HepG2 (cell line): Measurements from ENCODE around the gene TACC3. TPM values are rescaled to one million over a fixed set of nuclear protein-coding genes. Genes with fewer than 3 reads are reported as not detected.
A peak's percentile ranks its signal among the peaks of the same experiment; 100 is the strongest.

ENCODE experiments used
- ATAC-seq: fragments of 200-7000 bp; cut with Tn5 transposase; 3 replicates; pipeline ENCODE4 v1.9.1; 2020; ENCODE audit warnings: mild to moderate bottlenecking, moderate library complexity
- BruUV-seq: library from RNA; stranded (reverse); fragments of 400-500 nt; replicated peaks from 2 replicates; lab custom pipeline; 2021; lab: Mats Ljungman, UMichigan
- CTCF ChIA-PET: fragments of 300-600 bp; formaldehyde crosslinking; extraction: SDS; loops from one replicate; lab custom pipeline; 2021; ENCODE audit warnings: low total read pairs, inconsistent platforms, low intra/inter-chr PET ratio; lab: Yijun Ruan, JAX
- POLR2A ChIA-PET: fragments of 350-600 bp; sonication (Branson Sonifier 250); formaldehyde crosslinking; loops from one replicate; lab custom pipeline; 2020; ENCODE audit warnings: antibody characterized with exemption, inconsistent platforms; lab: Yijun Ruan, JAX
- DNase-seq: peaks from one replicate; pipeline ENCODE4 v3.0.0-alpha.2; 2015; ENCODE audit warnings: low spot score
- FAIRE-seq: peaks from 3 replicates; lab custom pipeline; 2011; peaks lifted over from hg19 to GRCh38; lab: Jason Lieb, UNC
- H2AFZ ChIP-seq: one replicate; pipeline ENCODE4 v1.6.1; 2011; ENCODE audit warnings: low read length, inconsistent platforms
- H3K27ac ChIP-seq: fragments of 300-600 bp; 3 replicates; pipeline ENCODE4 v1.8.0; 2011; ENCODE audit warnings: mixed run types, mild to moderate bottlenecking, mixed read lengths, low read length, inconsistent platforms; ENCODE audit not compliant: insufficient read depth; ENCODE audit errors: extremely low read length
- H3K27me3 ChIP-seq, 2 experiments: fragments of 200-600 bp in 1 of 2; 2 replicates in 1 of 2; 3 replicates in 1 of 2; pipeline versions ENCODE4 v1.6.0 to v1.8.0; 2011; ENCODE audit warnings: low read length in 2 of 2, mild to moderate bottlenecking in 2 of 2, moderate library complexity in 2 of 2, inconsistent platforms in 1 of 2; ENCODE audit not compliant: insufficient read depth in 2 of 2, control insufficient read depth in 1 of 2
- H3K36me3 ChIP-seq, 2 experiments: fragments of 200-600 bp in 1 of 2; replicated peaks in 1 of 2; 2 replicates in 1 of 2; 3 replicates in 1 of 2; pipeline versions ENCODE4 v1.5.1 to v1.8.0; 2011; ENCODE audit warnings: low read length in 2 of 2, inconsistent platforms in 1 of 2; ENCODE audit not compliant: insufficient read depth in 2 of 2, control insufficient read depth in 1 of 2
- H3K4me1 ChIP-seq: 2 replicates; pipeline ENCODE4 v1.5.1; 2012; ENCODE audit warnings: low read length, inconsistent platforms; ENCODE audit not compliant: insufficient read depth
- H3K4me2 ChIP-seq: 2 replicates; pipeline ENCODE4 v1.6.0; 2011; ENCODE audit warnings: low read depth, low read length, inconsistent platforms
- H3K4me3 ChIP-seq, 3 experiments: fragments of 200-600 bp in 1 of 3; sonication (generic), shearing (Covaris generic) in 1 of 3; replicated peaks in 1 of 3; 2 replicates each; pipeline ENCODE4 v1.5.1; 2011 to 2016; ENCODE audit warnings: low read length in 3 of 3, inconsistent platforms in 2 of 3, low read depth in 2 of 3, mild to moderate bottlenecking in 2 of 3, control low read depth in 1 of 3, mixed read lengths in 1 of 3; ENCODE audit not compliant: insufficient read depth in 1 of 3
- H3K79me2 ChIP-seq: one replicate; pipeline ENCODE4 v1.6.1; 2011; ENCODE audit warnings: low read length, inconsistent platforms; ENCODE audit not compliant: insufficient read depth
- H3K9ac ChIP-seq: 2 replicates; pipeline ENCODE4 v1.6.0; 2011; ENCODE audit warnings: mild to moderate bottlenecking, low read depth, low read length, inconsistent platforms; ENCODE audit not compliant: insufficient read depth
- H3K9me3 ChIP-seq: 2 replicates; pipeline ENCODE4 v1.5.1; 2012; ENCODE audit warnings: mild to moderate bottlenecking, low read length
- H4K20me1 ChIP-seq: 2 replicates; pipeline ENCODE4 v1.6.0; 2011; ENCODE audit warnings: inconsistent platforms, mild to moderate bottlenecking, low read length, moderate library complexity; ENCODE audit not compliant: insufficient read depth
- CREB1 ChIP-seq, 2 experiments: fragments of 450-650 bp in 1 of 2; IDR thresholded peaks; 2 replicates each; pipeline ENCODE4 v1.6.1; 2016 to 2017; ENCODE audit warnings: control low read depth in 1 of 2, mild to moderate bottlenecking in 1 of 2, missing compliant biosample characterization in 1 of 2, missing genetic modification characterization in 1 of 2
- GATA4 ChIP-seq: sonication (generic); IDR thresholded peaks from 2 replicates; pipeline ENCODE4 v1.6.1; 2016; ENCODE audit warnings: antibody characterized with exemption, low read depth, borderline replicate concordance
- JUND ChIP-seq: sonication (generic); formaldehyde crosslinking; IDR thresholded peaks from 2 replicates; pipeline ENCODE4 v1.8.0; 2022; ENCODE audit warnings: mild to moderate bottlenecking, missing genetic modification reagents
- MAFK ChIP-seq, 2 experiments: IDR thresholded peaks in 1 of 2; conservative IDR thresholded peaks in 1 of 2; 2 replicates each; pipeline ENCODE4 v1.6.1; 2011; ENCODE audit warnings: improper control_type of control experiment in 2 of 2, low read length in 2 of 2
- NFE2L2 ChIP-seq: fragments of 150-350 bp; IDR thresholded peaks from 2 replicates; pipeline ENCODE4 v1.6.1; 2014; ENCODE audit warnings: low read length
- RFXAP ChIP-seq: sonication (generic); formaldehyde crosslinking; IDR thresholded peaks from 2 replicates; pipeline ENCODE4 v1.4.0; 2020; ENCODE audit warnings: missing genetic modification reagents, borderline replicate concordance
- SOX5 ChIP-seq: IDR thresholded peaks from 2 replicates; pipeline ENCODE4 v1.6.1; 2016; ENCODE audit warnings: borderline replicate concordance
- ZNF121 ChIP-seq: sonication (generic); formaldehyde crosslinking; IDR thresholded peaks from 2 replicates; pipeline ENCODE4 v1.5.0; 2020; ENCODE audit warnings: mild to moderate bottlenecking, missing genetic modification reagents
- ZNF263 ChIP-seq: sonication (generic); formaldehyde crosslinking; IDR thresholded peaks from 2 replicates; pipeline ENCODE4 v1.4.0; 2020; ENCODE audit warnings: missing genetic modification reagents
- ZNF546 ChIP-seq: sonication (generic); formaldehyde crosslinking; conservative IDR thresholded peaks from 2 replicates; pipeline ENCODE4 v1.8.1; 2023; ENCODE audit warnings: mild to moderate bottlenecking, missing genetic modification reagents
- WGBS: methylation state at CpG from one replicate; pipeline ENCODE4 v1.1.6; 2017; ENCODE audit warnings: low lambda C conversion rate; 5-methylcytosine and 5-hydroxymethylcytosine counted together
- in situ Hi-C: cut with HindIII; loops from 2 replicates; pipeline ENCODE4 v1.10.0; 2017; ENCODE audit warnings: low pct_unique_long_range_greater_than_20kb; ENCODE audit not compliant: extremely low pct_ligation_motif_present
- intact Hi-C: fragments of 100-400 bp; cut with micrococcal nuclease; formaldehyde crosslinking; loops from one replicate; pipeline ENCODE4 v1.10.0; 2022; ENCODE audit not compliant: unreplicated experiment
- polyA plus RNA-seq, 8 experiments: library from polyadenylated mRNA; depleted of rRNA in 3 of 8; stranded (reverse) in 7 of 8; unstranded in 1 of 8; fragments of >200 nt; fragmentation: Illumina TruSeq in 4 of 8; extraction: Trizol in 4 of 8; gene quantifications; 2 replicates each; pipeline versions ENCODE4 v1.2.1 to v1.2.3, GENCODE V29; 2011 to 2016; ENCODE audit warnings: low read depth in 4 of 8, missing spikeins in 1 of 8, mixed read lengths in 1 of 8; ENCODE audit not compliant: insufficient read depth in 1 of 8
- total RNA-seq, 5 experiments: library from RNA; depleted of rRNA; stranded (reverse); fragments of >200 nt; fragmentation: Illumina TruSeq; extraction: Trizol; gene quantifications; 2 replicates each; pipeline ENCODE4 v1.2.3, GENCODE V29; 2016; ENCODE audit warnings: low read depth in 1 of 5
- TF ChIP-seq, protein P1 (sequence below): sonication (generic); formaldehyde crosslinking; IDR thresholded peaks from 2 replicates; pipeline ENCODE4 v1.4.0; 2020; ENCODE audit warnings: missing genetic modification reagents, borderline replicate concordance
- TF ChIP-seq, protein P2 (sequence below): sonication (generic); formaldehyde crosslinking; IDR thresholded peaks from 2 replicates; pipeline ENCODE4 v1.9.0; 2022; ENCODE audit warnings: missing genetic modification reagents, mild to moderate bottlenecking, borderline replicate concordance

The TACC3 gene
- total and polyA plus RNA-seq, 2 of the 13 experiments (the other 11 are each of a cell fraction or from before 2014, with no cell fraction given) = 20.3 to 21.2 TPM

DNA sequence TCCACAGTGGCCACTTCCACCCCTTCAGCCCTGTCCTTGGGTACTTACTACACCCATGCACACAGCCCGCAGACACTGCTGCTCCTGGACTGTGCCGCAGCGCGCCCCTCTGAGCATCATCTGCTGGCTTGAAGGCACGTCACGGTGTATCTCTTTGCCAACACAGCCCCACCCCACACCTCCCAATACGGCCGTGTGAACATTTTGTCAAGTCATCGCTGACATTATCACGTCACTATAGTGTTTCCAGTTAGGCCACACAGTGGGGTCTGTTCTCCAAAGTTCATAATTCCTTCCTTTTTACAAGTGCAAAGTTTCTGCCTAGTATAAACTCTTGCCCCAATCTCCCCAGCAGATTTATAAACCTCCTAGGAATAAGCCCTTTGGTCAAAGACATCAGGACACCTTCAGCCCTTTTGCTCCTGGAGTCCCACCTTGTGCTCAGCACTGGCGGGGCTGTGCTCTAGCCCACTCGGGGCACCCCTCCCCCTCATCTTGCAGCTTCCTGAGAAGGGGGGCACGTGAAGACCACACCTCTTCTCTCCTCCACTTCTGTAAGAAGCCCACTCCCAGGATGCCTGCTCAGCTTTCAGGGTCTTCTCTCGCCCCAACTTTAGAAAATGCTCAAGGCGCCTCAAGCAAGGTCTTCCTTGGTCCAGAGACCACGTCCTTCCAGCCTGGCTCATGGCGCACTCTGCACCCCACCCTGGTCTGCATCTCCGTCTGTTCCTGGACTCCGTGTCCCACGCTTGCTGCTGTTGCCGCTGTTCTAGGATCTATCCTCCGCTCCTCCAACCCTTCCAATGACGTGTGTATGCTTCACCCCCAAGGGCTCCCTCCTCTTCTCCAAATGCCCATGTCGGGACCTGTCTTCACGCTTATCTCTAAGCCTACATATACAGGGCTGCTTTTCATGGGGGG is 44.5 kb upstream of the TACC3 start:
- in situ Hi-C loops = no loop called here
- POLR2A ChIA-PET = no interaction called here
- WGBS = 61% methylated on average over 24 of the region's 25 CpGs
- Histone ChIP-seq H4K20me1 (no peaks in the 10 kb centered on the region), H3K4me2 (no peak overlapping the region), H3K27me3 (peaks cover 0 to 17% of the 10 kb centered on the region in 2 experiments; a peak in 2 of 5 replicates), H3K27ac (no peak overlapping the region), H3K79me2 (no peaks in the 10 kb centered on the region), H2AFZ (no peak overlapping the region), H3K4me1 (peaks cover 31% of the 10 kb centered on the region), H3K9ac (no peak overlapping the region), H3K36me3 (no peaks in the 10 kb centered on the region), H3K4me3 (no peak overlapping the region)
- ATAC-seq (peak; percentile 18; the same call in 2 of the 3 replicates), DNase-seq (no peak)
- TF ChIP-seq MAFK (conservative IDR thresholded peaks at IDR 0.05 in 1 of 2, IDR thresholded peaks at IDR 0.05 in 1 of 2; ENCODE audit: low read length in 2 of 2) = peak in 1 of 2 experiments; percentile 30; a peak in 1 of 4 replicates
- no peak for TF ChIP-seq JUND (CRISPR knock-in tag)
- TF ChIP-seq GATA4 = no peak
- no peak for TF ChIP-seq ZNF546 (CRISPR knock-in tag)
- TF ChIP-seq NFE2L2 = peak; percentile 71
- TF ChIP-seq CREB1 (IDR thresholded peaks at IDR 0.05) = peak; percentile 53; the same call in 1 of the 2 replicates
- TF ChIP-seq CREB1 (CRISPR knock-in tag; IDR thresholded peaks at IDR 0.05) = no peak
- TF ChIP-seq, all 625 proteins: peak for 3
- intact Hi-C loops = no loop called here
- no peak for FAIRE-seq
- H3K9me3 ChIP-seq = no peaks in the 10 kb centered on the region
- BruUV-seq = no TSS peak
- CTCF ChIA-PET = no interaction called here

DNA sequence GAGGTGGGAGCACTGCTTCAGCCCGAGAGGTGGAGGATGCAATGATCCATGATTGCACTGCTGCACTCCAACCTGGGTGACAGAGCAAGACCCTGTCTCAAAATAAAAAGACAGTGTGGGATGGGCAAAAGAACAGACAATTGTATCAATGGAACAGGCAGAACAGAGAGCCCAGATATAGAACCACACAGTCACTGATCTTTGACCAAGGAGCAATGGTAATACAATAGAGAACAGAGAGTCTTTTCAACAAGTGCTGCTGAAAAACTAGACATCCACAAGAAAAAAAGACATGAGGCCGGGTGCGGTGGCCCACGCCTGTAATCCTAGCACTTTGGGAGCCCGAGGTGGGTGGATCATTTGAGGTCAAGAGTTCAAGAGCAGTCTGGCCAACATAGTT is 43.1 kb upstream of the TACC3 start:
- ATAC-seq = peak; percentile 19; the same call in 1 of the 3 replicates
- FAIRE-seq = no peak
- Histone ChIP-seq H3K9ac (no peak overlapping the region), H3K27ac (no peak overlapping the region), H3K9me3 (no peaks in the 10 kb centered on the region), H4K20me1 (no peaks in the 10 kb centered on the region), H2AFZ (no peak overlapping the region), H3K4me3 (no peak overlapping the region), H3K4me1 (peaks cover 38% of the 10 kb centered on the region), H3K4me2 (no peak overlapping the region), H3K79me2 (no peaks in the 10 kb centered on the region), H3K36me3 (no peaks in the 10 kb centered on the region), H3K27me3 (peaks cover 0 to 17% of the 10 kb centered on the region in 2 experiments; a peak in 2 of 5 replicates)
- in situ Hi-C loops (no loop called here), intact Hi-C loops (no loop called here)
- DNase-seq = peak; percentile 35
- ChIA-PET CTCF (no interaction called here), POLR2A (no interaction called here)
- 5% methylated on average over 5 of the region's 5 CpGs for WGBS
- no TSS peak for BruUV-seq
- TF ChIP-seq RFXAP (no peak), ZNF263 (CRISPR knock-in tag) (peak; percentile 79), SOX5 (CRISPR knock-in tag) (0 out of 2 replicates have a peak, but pooled peaks have one; percentile 11), ZNF121 (peak; percentile 41)
- TF ChIP-seq, protein P1, sequence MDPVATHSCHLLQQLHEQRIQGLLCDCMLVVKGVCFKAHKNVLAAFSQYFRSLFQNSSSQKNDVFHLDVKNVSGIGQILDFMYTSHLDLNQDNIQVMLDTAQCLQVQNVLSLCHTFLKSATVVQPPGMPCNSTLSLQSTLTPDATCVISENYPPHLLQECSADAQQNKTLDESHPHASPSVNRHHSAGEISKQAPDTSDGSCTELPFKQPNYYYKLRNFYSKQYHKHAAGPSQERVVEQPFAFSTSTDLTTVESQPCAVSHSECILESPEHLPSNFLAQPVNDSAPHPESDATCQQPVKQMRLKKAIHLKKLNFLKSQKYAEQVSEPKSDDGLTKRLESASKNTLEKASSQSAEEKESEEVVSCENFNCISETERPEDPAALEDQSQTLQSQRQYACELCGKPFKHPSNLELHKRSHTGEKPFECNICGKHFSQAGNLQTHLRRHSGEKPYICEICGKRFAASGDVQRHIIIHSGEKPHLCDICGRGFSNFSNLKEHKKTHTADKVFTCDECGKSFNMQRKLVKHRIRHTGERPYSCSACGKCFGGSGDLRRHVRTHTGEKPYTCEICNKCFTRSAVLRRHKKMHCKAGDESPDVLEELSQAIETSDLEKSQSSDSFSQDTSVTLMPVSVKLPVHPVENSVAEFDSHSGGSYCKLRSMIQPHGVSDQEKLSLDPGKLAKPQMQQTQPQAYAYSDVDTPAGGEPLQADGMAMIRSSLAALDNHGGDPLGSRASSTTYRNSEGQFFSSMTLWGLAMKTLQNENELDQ (CRISPR knock-in tag) = no peak
- TF ChIP-seq, protein P2, sequence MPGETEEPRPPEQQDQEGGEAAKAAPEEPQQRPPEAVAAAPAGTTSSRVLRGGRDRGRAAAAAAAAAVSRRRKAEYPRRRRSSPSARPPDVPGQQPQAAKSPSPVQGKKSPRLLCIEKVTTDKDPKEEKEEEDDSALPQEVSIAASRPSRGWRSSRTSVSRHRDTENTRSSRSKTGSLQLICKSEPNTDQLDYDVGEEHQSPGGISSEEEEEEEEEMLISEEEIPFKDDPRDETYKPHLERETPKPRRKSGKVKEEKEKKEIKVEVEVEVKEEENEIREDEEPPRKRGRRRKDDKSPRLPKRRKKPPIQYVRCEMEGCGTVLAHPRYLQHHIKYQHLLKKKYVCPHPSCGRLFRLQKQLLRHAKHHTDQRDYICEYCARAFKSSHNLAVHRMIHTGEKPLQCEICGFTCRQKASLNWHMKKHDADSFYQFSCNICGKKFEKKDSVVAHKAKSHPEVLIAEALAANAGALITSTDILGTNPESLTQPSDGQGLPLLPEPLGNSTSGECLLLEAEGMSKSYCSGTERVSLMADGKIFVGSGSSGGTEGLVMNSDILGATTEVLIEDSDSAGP (CRISPR knock-in tag) = no peak
